ENCODE measurements around the gene NBL1. TPM values are rescaled to one million over a fixed set of nuclear protein-coding genes. Genes with fewer than 3 reads are reported as not detected.
A peak's percentile ranks its signal among the peaks of the same experiment; 100 is the strongest.

Gene NBL1
- total and polyA plus RNA-seq, 9 of the 15 experiments (the other 6 are each of a cell fraction or from before 2014, with no cell fraction given): 0.10 to 3.7 (median 1.8) TPM; not detected in 1

- TF ChIP-seq, protein P1, sequence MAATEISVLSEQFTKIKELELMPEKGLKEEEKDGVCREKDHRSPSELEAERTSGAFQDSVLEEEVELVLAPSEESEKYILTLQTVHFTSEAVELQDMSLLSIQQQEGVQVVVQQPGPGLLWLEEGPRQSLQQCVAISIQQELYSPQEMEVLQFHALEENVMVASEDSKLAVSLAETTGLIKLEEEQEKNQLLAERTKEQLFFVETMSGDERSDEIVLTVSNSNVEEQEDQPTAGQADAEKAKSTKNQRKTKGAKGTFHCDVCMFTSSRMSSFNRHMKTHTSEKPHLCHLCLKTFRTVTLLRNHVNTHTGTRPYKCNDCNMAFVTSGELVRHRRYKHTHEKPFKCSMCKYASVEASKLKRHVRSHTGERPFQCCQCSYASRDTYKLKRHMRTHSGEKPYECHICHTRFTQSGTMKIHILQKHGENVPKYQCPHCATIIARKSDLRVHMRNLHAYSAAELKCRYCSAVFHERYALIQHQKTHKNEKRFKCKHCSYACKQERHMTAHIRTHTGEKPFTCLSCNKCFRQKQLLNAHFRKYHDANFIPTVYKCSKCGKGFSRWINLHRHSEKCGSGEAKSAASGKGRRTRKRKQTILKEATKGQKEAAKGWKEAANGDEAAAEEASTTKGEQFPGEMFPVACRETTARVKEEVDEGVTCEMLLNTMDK (IDR thresholded peaks at IDR 0.05; ENCODE audit: borderline replicate concordance, insufficient read depth, low read depth, low read length, poor library complexity, severe bottlenecking): no peak
- TF ChIP-seq ETV5 (CRISPR knock-in tag; IDR thresholded peaks at IDR 0.05; ENCODE audit: low read depth): no peak; the same call in 1 of the 2 replicates
- TF ChIP-seq, protein P2, sequence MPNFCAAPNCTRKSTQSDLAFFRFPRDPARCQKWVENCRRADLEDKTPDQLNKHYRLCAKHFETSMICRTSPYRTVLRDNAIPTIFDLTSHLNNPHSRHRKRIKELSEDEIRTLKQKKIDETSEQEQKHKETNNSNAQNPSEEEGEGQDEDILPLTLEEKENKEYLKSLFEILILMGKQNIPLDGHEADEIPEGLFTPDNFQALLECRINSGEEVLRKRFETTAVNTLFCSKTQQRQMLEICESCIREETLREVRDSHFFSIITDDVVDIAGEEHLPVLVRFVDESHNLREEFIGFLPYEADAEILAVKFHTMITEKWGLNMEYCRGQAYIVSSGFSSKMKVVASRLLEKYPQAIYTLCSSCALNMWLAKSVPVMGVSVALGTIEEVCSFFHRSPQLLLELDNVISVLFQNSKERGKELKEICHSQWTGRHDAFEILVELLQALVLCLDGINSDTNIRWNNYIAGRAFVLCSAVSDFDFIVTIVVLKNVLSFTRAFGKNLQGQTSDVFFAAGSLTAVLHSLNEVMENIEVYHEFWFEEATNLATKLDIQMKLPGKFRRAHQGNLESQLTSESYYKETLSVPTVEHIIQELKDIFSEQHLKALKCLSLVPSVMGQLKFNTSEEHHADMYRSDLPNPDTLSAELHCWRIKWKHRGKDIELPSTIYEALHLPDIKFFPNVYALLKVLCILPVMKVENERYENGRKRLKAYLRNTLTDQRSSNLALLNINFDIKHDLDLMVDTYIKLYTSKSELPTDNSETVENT (CRISPR knock-in tag; IDR thresholded peaks at IDR 0.05): peak; percentile 71
- TF ChIP-seq, protein P3, sequence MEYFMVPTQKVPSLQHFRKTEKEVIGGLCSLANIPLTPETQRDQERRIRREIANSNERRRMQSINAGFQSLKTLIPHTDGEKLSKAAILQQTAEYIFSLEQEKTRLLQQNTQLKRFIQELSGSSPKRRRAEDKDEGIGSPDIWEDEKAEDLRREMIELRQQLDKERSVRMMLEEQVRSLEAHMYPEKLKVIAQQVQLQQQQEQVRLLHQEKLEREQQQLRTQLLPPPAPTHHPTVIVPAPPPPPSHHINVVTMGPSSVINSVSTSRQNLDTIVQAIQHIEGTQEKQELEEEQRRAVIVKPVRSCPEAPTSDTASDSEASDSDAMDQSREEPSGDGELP (CRISPR knock-in tag; IDR thresholded peaks at IDR 0.05; ENCODE audit: borderline replicate concordance): 0 out of 2 replicates have a peak, but pooled peaks have one; percentile 46
- TF ChIP-seq, protein P4, sequence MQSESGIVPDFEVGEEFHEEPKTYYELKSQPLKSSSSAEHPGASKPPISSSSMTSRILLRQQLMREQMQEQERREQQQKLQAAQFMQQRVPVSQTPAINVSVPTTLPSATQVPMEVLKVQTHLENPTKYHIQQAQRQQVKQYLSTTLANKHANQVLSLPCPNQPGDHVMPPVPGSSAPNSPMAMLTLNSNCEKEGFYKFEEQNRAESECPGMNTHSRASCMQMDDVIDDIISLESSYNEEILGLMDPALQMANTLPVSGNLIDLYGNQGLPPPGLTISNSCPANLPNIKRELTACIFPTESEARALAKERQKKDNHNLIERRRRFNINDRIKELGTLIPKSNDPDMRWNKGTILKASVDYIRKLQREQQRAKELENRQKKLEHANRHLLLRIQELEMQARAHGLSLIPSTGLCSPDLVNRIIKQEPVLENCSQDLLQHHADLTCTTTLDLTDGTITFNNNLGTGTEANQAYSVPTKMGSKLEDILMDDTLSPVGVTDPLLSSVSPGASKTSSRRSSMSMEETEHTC (IDR thresholded peaks at IDR 0.05): no peak; the same call in 1 of the 2 replicates
- TF ChIP-seq YY1 (IDR thresholded peaks at IDR 0.05; ENCODE audit: borderline replicate concordance in 1 of 3, control insufficient read depth in 1 of 3, extremely low read depth in 1 of 3, insufficient read depth in 3 of 3, insufficient read length in 1 of 3, insufficient replicate concordance in 2 of 3, low read depth in 1 of 3, low read length in 2 of 3): peak; percentile 29 to 87 (median 85)
- peak; percentile 86 for TF ChIP-seq ARID4B (CRISPR knock-in tag; IDR thresholded peaks at IDR 0.05)
- no peak for TF ChIP-seq MEF2D (tag; conservative IDR thresholded peaks at IDR 0.05; ENCODE audit: low read depth)
- no peak for TF ChIP-seq RBM39 (optimal IDR thresholded peaks at IDR 0.05; ENCODE audit: low read depth, low read length)
- TF ChIP-seq MCM3 (IDR thresholded peaks at IDR 0.05): no peak
- TF ChIP-seq FOXA1 (IDR thresholded peaks at IDR 0.05; ENCODE audit: borderline replicate concordance): no peak
- TF ChIP-seq RBM34 (IDR thresholded peaks at IDR 0.05; ENCODE audit: borderline replicate concordance, insufficient read depth, low read length): no peak
- TF ChIP-seq NFE2 (IDR thresholded peaks at IDR 0.05; ENCODE audit: low read depth): no peak; the same call in 1 of the 2 replicates
Observed at GRCh38 chr1:19596714-19597495, 47.2 kb upstream of the NBL1 start (continued).
